NB4 (cell line): ENCODE results near the gene MSH2.

Experiments
- DNase-seq: peaks from one replicate; pipeline ENCODE4 v3.0.0; 2010; ENCODE audit warnings: low read depth
- H3K4me3 ChIP-seq: one replicate; pipeline ENCODE4 v1.5.1; 2011; ENCODE audit warnings: mild to moderate bottlenecking, low read depth, low read length, moderate library complexity
- CTCF ChIP-seq: IDR thresholded peaks from one replicate; pipeline ENCODE4 v1.5.1; 2012; ENCODE audit warnings: low read depth, low read length
- MAX ChIP-seq: IDR thresholded peaks from 2 replicates; pipeline ENCODE4 v1.6.1; 2011; ENCODE audit warnings: low read depth, low read length
- MYC ChIP-seq: IDR thresholded peaks from 2 replicates; pipeline ENCODE4 v1.6.1; 2011; ENCODE audit warnings: low read depth, low read length
- POLR2A ChIP-seq: IDR thresholded peaks from 2 replicates; pipeline ENCODE4 v1.6.1; 2011; ENCODE audit warnings: mild to moderate bottlenecking; ENCODE audit not compliant: insufficient read length; ENCODE audit errors: extremely low read depth

Gene MSH2

DNA sequence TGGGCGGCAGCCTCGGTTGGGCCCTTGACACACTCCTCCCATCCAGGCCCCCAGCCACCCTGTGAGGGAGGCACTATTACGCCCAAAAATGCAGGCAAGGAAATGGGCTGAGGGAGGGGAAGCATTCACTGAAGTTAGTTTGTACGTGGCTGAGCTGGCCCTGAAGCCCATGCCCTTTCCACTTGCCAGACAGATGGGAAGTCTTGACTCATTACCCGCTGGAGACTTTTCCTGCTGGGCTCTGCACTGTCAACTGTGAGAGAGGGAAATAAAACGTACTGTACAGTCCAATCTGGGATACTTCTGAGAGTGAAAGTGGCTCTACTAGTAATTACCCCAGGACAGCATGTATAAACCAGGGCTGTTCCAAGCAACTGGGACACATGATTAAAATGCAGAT is 125.9 kb downstream of the MSH2 start:
- TF ChIP-seq MAX: no peak
- no peak for TF ChIP-seq MYC
- TF ChIP-seq CTCF: no peak
- TF ChIP-seq POLR2A: no peak
- DNase-seq: no peak
- H3K4me3 ChIP-seq: no peak overlapping the region

DNA sequence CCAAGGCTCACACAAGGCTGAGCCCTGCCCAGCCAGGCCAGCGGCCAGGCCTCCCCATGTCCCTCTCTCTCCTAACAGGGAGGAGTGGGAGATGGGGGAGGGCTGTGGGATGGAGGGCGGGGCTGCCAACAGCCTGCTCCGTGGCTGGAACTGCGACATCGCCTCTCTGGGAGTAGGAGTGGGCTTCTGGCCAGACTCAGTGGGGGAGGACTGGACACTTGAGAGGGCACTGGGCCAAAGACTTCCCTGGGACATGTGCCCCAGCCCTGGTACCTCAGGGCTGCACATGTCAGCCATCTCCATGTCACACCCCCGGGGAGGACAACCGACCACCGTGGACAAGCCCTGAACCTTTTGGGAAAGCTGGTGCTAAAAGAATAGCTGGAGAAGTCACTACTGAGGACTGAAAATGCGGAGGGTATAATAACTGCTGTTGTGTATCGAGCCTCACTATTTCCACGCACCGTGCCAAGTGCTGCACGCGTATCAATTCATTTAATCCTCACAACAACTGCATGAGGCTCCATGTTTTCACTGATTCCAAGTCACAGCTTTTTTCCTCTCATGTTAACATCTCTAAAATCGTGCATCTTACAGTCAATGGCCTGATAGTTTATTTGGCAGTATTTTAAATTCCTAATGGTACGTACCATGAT is 127.3 kb downstream of the MSH2 start:
- no peak overlapping the region for H3K4me3 ChIP-seq
- no peak for DNase-seq
- TF ChIP-seq CTCF (no peak), MYC (no peak), POLR2A (no peak), MAX (no peak)

GRCh38 chr2:47531378-47532042 is 128.6 kb downstream of the MSH2 start:
- no peak for DNase-seq
- no peak overlapping the region for H3K4me3 ChIP-seq
- TF ChIP-seq MYC (no peak), MAX (no peak), CTCF (no peak), POLR2A (no peak)
